Endothelial cell of coronary artery (primary cell): Measurements from ENCODE around the gene KLHDC9. TPM values are rescaled to one million over a fixed set of nuclear protein-coding genes. Genes with fewer than 3 reads are reported as not detected.

ENCODE experiments used
- total RNA-seq: library from RNA; depleted of rRNA; stranded (reverse); fragments of >200 nt; gene quantifications from 2 replicates; pipeline ENCODE4 v1.2.3, GENCODE V29; 2014

The KLHDC9 gene, protein sequence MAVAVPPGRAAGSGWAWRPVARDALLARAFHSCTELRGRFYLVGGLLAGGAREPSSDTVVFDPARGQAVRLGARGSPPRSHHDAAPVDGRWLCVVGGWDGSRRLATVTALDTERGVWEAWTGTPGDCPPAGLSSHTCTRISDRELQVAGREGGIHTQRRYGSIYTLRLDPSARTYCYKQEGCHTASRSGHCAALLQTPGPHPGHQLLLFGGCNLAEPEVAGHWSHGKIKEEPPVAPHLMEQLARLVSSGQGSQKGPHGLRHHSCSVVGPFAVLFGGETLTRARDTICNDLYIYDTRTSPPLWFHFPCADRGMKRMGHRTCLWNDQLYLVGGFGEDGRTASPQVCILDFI
- 0.66 and 1.1 TPM in 2 replicates for total RNA-seq

DNA sequence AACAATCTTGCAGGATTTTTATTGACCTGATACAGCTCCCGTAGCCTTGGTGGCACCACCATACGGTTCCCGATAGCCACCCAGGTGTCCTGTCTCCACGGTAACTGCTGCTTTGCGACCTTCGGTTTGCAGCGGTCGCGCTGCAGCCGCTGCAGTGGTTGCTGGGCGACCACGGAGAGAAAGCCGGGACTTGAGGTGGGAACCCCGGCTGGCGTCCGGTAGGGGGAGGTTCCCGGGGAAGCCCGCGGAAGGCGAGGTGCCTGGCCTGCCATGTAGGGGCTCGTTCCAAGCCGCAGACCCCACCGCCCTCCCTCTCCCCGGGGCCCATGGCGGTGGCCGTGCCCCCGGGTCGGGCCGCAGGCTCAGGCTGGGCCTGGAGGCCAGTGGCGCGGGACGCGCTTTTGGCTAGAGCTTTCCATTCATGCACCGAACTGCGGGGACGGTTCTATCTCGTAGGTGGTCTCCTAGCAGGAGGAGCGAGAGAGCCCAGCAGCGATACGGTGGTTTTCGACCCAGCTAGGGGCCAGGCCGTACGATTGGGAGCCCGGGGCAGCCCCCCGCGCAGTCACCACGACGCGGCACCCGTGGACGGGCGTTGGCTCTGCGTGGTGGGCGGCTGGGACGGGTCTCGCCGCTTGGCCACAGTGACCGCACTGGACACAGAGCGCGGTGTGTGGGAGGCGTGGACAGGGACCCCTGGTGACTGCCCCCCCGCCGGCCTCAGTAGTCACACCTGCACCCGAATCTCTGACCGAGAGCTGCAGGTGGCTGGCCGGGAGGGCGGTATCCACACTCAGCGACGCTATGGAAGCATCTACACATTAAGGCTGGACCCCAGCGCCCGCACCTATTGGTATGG is at the start of gene KLHDC9:
KLHDC9 (plus strand) TSS at position 152 of the 859 bp plus-strand sequence; CDS start at position 327, 175 bp downstream.

DNA sequence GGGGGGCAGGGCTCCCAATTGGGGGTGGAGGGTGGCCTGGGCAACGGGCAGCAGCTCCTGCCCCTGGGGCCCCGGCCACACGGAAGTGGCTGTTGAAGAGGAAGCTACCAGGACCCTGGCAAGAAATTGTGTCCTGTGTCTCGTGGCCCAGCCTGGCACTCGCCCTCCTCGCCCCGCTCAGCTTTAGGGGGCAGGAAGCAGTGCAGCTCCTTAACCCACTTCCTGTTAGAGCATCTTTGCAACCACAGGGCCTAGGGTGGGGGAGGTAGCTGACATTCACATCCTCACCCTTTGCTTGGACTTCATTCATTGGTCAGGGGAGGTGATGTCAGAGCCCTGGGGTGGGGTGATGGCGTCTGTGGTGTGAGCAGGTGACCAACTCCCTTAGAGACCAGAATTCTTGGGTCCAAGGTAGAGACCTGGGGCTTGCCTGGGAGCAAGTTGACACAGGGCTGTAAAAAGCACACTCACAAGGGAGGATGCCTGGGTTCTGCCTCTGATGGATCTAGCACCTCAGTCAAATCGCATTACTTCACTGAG is 28.4 kb upstream of the KLHDC9 start, which contains the start of gene ARHGAP30:
ARHGAP30 (minus strand) TSS at position 161 of the 540 bp plus-strand sequence. CDS start 267 bp downstream, outside the sequence.

DNA sequence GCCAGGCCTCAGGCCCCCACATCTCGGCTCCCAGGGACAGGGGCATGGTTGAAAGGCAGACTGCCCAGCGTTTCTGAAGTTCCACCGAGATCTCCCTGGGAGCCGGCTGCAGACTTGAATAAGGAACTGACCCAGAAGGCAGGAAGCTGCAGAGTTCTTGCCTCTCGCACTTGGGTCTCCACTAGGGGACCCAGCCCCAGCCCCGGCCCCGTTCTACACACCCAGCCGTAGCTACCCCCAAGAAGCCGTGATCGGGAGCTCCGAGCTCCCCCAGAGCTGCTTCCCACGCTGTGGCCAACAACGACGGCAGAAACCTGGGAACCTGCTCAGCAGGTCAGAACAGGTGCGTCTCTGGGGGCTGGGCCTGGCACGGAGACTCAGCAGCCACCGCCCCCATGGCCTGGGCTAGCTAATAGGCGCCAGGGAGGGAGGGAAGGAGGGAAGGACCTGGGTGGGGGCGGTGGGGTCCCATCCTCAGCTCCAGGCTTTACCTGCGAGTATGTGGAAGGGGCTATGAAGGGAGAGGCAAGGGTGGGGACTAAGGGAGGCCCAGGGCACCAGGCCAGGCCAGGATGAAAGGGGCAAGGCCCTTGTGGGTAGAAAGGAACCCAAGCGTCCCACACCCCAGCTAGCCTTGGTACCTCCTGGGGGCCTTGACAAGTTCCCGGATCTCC is 8.8 kb upstream of the KLHDC9 start, which contains the start of gene NECTIN4:
NECTIN4 (minus strand) TSS at position 308 of the 674 bp plus-strand sequence; CDS start at position 46, 262 bp downstream.

DNA sequence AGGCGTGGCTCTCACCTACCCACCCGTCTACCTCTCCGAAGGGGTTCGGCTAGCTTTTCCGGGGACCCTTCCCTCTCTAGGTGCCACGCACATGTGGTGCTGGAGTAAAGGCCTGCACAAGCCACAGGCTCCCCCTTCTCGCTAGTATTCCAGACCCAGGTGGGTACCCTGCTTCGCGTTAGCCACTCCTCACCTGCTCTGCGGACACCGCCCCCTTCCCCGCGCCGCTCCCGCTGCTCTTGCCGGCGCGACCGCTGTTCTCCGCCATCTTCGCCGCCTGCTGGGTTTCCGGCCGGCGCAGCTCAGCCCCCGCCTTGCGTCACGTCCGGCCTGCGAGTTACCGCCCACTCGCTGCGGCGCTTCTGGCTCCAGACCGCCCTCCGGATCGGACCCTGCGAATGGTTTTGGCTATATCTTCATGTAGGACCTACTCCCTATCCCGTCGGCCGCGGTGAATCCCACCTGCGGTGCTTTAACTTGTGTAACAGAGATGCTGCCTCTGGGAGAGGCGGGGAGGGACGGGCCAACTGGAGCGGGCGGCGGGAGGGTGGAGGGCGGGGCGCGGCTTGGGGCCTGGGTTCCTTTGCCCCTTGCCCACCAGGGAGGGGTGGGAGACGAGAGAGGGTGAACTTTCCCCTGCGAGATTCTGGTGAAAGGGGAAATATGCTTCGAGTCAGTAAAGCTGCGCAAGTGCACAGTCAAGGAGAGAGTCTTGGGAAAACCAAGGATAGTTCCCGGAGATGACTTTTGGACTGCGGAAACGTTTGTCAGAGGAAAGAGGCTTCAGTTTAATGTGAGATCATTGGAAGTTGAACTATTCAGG is 19.8 kb downstream of the KLHDC9 start, which contains the start of the genes NIT1 and PFDN2:
NIT1 (plus strand) TSS at position 347 of the 823 bp plus-strand sequence; CDS start at position 419, 72 bp downstream.
PFDN2 (minus strand) TSS at position 279 of the 823 bp plus-strand sequence; CDS start at position 268, 11 bp downstream.

DNA sequence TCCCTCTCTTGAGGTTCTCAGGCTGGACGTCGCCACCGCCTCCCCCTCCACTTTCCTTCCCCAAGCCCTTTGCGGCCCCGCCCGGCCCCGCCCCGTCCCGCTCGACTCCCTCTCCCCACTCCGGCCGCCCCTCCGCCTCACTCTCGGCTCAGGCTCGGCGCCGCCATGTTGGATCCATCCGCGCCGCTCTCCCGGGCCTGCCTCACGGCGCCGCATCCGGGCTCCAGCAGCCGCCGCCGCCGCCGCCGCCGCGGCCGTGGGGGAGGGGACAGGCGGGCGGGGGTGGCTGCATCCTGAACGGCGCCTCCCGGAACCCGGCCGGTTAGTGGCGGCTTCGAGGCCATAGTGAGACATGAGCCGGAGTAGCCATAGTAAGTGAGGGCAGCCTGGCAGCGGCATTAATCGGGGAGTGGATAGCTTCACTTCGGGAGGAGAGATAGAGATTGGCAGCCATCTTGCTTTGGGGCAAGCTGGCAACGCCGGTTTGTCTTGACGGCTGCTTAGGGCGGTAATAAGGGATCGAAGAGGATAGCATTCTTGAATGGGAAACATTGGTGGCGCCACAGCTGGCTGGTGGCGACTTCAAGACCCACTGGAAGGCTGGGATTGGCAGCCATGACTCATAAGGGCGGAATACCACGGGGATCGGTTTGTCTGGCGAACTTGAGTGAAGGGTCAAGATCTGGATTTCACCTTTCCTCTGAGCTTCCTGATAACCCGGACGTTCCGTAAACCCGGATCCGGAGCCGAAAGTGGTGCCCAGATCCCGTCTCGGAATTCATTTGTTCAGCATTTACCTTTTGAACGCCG is 34.5 kb downstream of the KLHDC9 start, which contains the start of gene DEDD:
DEDD (minus strand) TSS at position 258 of the 810 bp plus-strand sequence. CDS start 8,205 bp downstream, outside the sequence.

Other genes with a start within 250 kb of the KLHDC9 start
- gene CD244, start 235.5 kb upstream of the KLHDC9 start, total RNA-seq = 0.09 TPM in 1 of 2 replicates, not detected in the other
- gene ITLN1, start 213.2 kb upstream of the KLHDC9 start, total RNA-seq = 0.27 and 0.38 TPM in 2 replicates
- 0.18 and 1.3 TPM in 2 replicates for gene ITLN2, start 143.6 kb upstream of the KLHDC9 start, total RNA-seq
- 143 and 151 TPM in 2 replicates for gene F11R, start 77.2 kb upstream of the KLHDC9 start, total RNA-seq
- 8.9 and 22.9 TPM in 2 replicates for gene TSTD1, start 59.4 kb upstream of the KLHDC9 start, total RNA-seq
- 87.5 and 122 TPM in 2 replicates for gene USF1, start 52.4 kb upstream of the KLHDC9 start, total RNA-seq
- under 0.01 TPM in 1 of 2 replicates, not detected in the other for gene ARHGAP30, start 28.5 kb upstream of the KLHDC9 start, total RNA-seq
- 0.18 and 0.19 TPM in 2 replicates for gene NECTIN4, start 8.8 kb upstream of the KLHDC9 start, total RNA-seq
- 65.2 and 79.2 TPM in 2 replicates for gene PFDN2, start 19.7 kb downstream of the KLHDC9 start, total RNA-seq
- 10.1 and 13.4 TPM in 2 replicates for gene NIT1, start 19.7 kb downstream of the KLHDC9 start, total RNA-seq
- gene DEDD, start 34.3 kb downstream of the KLHDC9 start, total RNA-seq = 26.6 and 30.6 TPM in 2 replicates
- 124 and 137 TPM in 2 replicates for gene UFC1, start 55.6 kb downstream of the KLHDC9 start, total RNA-seq
- 4.0 and 5.6 TPM in 2 replicates for gene USP21, start 61.1 kb downstream of the KLHDC9 start, total RNA-seq
- gene PPOX, start 68.1 kb downstream of the KLHDC9 start, total RNA-seq = 12.1 and 16.0 TPM in 2 replicates
- gene B4GALT3, start 79.1 kb downstream of the KLHDC9 start, total RNA-seq = 19.1 and 21.3 TPM in 2 replicates
- gene ADAMTS4, start 100.7 kb downstream of the KLHDC9 start, total RNA-seq = 13.9 and 58.5 TPM in 2 replicates
- 174 and 182 TPM in 2 replicates for gene NDUFS2, start 104.0 kb downstream of the KLHDC9 start, total RNA-seq
- gene FCER1G, start 116.9 kb downstream of the KLHDC9 start, total RNA-seq = 0.36 and 0.47 TPM in 2 replicates
- not detected in 2 replicates for gene APOA2, start 125.3 kb downstream of the KLHDC9 start, total RNA-seq
- 16.8 and 17.5 TPM in 2 replicates for gene TOMM40L, start 127.7 kb downstream of the KLHDC9 start, total RNA-seq
- gene NR1I3, start 139.8 kb downstream of the KLHDC9 start, total RNA-seq = not detected in 2 replicates
- not detected in 2 replicates for gene PCP4L1, start 160.4 kb downstream of the KLHDC9 start, total RNA-seq
- gene MPZ, start 211.6 kb downstream of the KLHDC9 start, total RNA-seq = 0.54 and 1.2 TPM in 2 replicates
- gene SDHC, start 216.0 kb downstream of the KLHDC9 start, total RNA-seq = 14.1 and 20.5 TPM in 2 replicates